HS-27A (cell line): ENCODE data around the gene PITPNM3.
A peak's percentile ranks its signal among the peaks of the same experiment; 100 is the strongest.

Experiments
- DNase-seq: peaks from one replicate; pipeline ENCODE4 v3.0.0-alpha.2; 2012; ENCODE audit warnings: low read depth, missing footprints

The PITPNM3 gene

DNA sequence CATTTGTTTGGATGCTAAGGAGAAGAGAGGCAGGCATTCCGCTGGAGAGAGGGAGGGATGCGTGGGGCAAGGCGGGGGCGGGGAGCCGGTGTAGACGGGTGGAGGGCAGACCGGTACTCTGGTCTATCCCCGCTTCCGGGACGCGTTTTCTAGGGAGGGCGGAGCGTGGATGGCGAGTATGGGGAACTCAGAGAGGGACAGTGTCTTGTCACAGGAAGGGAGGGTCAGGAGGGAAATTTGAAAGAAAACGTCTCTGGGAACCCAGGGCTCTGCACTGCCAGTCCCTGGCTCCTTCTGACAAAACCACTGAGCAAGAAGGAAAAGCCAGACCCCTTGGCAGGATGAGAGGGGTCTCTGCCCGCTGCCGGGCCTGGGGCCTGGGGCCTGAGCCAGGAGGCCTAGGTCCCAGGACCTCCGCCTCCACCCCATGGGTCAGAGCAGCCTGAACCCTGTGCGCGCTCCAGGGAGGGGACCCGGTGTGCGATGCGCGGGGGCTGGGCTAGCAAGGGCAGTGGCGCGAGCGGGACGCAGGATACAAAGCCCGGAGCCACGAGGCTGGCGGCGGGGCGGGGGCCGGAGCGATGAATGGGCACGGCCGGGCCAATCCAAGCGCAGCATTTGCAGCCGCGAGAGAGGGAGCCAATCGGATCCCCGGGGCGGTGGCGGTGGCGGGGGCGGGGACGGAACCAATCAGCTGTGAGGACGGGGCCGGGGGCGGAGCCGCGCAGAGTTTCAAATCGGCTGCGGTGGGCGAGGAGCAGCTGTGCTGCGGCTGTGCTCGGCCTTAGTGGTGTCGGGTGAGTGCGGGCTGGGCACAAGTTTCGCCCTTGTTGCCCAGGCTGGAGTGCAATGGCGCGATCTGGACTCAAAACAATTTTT lies 112.4 kb downstream of the PITPNM3 start, which contains the start of gene PIMREG:
Gene PIMREG, plus strand, starts transcription at position 764 of the 879 bp plus-strand sequence. CDS start 656 bp downstream, outside the sequence.
- peak; percentile 66 for DNase-seq

DNA sequence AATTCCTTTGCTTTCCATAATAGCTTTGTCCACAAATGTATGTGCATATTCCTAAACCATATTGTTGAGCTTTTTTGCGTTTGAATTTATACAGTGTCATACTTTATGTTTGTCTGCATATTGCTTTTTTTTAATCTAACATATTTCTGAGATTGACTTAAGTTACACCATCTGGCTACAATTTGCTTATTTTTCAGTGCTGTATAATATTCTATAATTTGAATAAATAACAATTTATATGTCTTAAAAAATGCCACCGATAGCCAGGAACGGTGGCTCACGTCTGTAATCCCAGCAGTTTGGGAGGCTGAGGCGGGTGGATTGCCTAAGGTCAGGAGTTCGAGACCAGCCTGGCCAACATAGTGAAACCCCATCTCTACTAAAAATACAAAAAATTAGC lies 113.6 kb downstream of the PITPNM3 start:
- no peak for DNase-seq

DNA sequence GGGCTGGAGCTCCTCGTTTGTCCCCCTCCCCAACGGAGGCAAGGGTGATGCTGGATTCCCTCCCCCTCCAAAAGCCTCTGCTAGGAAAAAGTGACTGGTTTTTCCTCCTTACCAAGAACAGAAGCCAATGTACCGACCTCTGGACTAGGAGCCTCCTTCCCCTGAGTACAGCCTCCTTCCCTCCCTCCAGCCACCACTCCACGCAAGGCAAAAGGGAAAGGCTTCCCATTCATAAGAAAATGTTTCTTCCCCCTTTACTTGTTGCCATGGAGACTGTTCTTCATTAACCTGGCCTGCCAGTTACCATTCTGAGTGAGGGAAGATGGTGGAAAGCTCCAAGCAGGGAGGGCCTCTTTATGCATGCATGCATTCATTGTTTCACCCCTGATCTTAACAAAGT lies 116.4 kb downstream of the PITPNM3 start:
- no peak for DNase-seq

DNA sequence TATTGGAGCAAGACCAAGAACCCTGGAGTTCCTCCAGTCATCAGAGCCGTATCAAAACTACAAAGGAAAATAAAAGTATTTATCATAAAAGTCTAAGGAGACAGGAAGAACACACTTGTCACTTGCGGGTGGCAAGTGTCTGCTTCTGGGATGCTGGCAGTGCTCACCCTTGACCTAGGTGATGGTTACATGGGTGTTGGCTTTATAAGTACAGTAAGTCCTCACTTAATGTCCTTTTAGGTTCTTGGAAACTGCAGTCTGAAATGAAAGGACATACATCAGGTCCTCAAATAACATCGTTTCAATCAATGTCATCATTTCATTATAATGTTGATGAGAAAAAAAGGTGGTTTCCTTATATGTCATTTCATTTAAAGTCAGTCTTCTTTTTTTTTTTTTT lies 118.4 kb downstream of the PITPNM3 start:
- DNase-seq = no peak

DNA sequence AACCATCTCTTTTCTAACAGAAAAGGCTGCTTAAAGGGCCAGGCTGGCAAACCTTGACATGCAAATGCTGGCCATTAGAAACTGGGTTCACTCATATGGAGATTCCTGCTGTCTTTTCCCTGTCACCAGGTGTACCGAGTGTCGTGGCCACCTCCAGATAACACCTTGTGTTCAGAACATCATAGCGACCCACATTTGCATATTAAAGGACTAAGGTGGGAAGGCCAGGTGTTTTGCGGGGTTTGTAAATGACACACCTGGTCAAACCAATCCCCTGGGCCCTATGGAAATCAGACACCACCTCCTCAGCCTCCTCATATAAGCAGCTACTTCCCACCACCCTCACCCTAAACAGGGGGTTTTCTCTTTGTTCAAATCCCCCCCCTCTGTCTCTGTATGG lies 118.9 kb downstream of the PITPNM3 start:
- DNase-seq = no peak

- no peak for DNase-seq
These were observed 120.4 kb downstream of the PITPNM3 start for GRCh38 chr17:6435968-6436367.

- no peak for DNase-seq
These were observed 121.3 kb downstream of the PITPNM3 start, which contains the start of gene AIPL1 for GRCh38 chr17:6435051-6435450. Gene AIPL1, minus strand, starts transcription at chr17:6435121. Its CDS starts 17 bp downstream, at chr17:6435104.

DNA sequence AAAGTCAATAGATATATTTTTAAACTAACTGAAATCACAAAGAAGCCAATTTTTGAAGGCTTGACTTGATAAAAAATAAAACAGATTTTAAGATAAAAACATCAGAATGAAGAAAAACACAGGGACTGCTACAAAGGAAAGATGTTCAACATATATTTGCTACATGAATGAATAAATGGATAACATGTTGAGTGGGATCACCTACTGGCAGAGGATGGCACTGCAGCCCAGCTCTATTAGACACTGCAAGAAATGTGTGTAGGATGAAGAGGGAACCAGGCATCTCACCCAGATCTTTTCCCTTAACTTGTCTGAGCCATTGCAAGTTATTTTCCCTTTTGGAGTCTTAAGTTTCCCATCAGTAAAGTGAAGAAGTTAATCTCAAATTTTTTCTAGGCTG lies 125.6 kb downstream of the PITPNM3 start:
- no peak for DNase-seq

- DNase-seq = no peak
These were observed 127.1 kb downstream of the PITPNM3 start for GRCh38 chr17:6429266-6429665.

DNA sequence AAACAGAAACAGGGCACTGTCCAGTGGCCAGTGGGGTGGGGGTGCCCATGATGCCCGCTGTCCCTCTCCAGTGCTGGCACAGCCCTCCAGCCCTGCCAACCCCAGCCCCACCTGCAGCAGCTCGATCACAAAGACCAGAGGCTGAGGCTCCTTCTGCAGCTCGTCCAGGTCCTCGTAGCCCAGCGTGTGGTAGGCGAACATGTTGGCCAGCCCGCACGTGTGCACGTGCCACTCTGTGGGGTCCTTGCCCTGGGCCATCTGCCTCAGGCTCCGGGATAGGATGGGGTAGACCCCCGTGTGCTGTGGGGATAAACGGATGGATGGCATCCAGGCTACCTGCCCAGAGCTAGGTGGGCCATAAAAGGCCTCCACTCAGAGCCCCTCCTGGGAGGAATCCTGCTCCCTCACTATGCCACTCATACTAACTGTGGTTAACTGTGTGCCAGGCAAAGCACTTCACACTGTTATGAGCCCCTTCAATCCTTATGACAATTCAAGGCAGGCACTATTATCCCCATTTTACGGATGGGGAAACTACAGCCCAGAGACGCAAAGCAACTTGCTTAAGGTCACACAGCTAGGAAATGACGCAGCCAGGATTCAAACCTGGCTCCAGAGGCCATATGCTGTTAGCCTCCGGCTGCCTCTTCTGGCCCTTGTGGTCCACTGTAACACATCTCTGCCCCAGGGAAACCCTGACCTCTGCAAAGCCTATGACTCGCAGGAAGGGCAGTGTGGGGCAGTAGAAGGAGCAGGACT lies 128.0 kb downstream of the PITPNM3 start:
- DNase-seq = no peak

DNA sequence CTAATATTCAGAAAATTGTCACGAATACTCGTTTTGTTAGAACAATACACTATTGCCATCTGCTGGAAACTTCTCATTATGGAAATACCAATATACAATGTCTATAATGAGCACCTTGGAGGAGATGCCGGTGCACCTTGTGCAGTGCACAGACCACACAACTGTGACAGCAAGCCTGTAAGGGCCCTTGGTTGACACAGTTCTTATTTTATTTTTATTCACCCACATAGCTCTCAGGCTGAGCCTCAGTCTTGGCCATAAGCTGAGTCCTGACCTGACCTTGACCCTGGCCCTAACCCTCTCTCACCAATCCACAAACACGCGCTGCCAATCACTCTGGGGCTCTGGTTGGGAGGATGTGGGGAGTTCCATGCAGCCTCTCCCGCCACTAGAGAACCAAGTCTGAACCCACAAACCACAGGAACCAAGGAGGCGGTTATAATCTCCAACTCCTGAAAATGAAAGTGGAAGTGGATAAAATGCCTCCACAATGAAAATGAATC lies 129.0 kb downstream of the PITPNM3 start:
- no peak for DNase-seq

DNA sequence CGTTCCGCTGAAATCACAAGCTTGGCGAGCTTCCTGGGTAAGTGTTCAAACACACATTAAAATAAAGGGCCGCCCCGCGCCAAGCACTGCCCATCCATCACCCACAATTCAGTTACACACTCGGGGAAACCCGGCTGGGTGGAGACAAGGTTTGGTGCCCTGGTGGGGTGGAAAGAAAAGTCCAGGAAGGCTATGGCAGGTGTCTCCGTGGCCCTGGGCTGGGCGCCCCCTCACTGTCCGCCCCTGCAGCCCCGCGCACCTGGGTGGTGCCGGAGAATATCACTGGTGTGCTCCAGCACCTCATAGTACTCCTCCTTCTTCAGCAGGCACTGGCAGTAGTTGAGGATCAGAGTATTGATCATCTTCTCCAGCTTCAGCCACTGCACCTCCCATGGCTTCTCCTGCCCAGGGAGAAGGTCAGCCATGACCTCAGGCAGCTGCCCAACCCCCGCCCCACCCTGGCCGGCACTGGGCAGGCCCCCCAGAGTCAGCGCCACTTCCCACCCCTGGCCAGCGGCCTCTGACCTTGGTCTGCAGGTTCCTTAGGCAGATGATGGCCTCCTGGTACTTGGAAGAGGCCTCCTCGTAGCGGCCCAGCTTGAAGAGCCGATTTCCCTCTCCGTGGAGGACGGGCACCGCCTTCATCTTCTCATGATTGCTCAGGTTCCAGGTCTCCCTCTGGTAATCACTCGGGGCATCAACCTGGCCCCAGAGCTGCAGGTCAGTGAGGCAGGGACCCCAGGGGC lies 129.8 kb downstream of the PITPNM3 start:
- DNase-seq = no peak

DNA sequence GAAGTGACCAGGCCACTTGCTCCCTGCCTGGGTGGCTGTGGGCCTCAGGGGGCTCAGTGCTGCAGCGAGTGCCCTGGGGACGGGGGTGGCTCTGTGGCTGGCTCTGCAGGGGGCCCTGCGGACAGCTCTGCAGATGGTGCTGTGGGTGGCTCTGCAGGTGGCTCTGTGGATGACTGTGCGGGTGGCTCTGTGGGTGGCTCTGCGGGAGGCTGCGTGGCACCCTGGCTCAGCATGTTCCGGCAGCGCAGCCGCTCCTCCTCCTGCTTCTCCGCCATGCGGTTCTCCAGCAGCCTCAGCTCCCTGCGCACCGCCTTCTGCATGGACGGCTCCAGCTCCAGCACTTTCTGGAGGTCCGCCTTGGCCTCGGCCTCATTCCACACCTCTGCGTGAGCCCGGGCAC lies 130.9 kb downstream of the PITPNM3 start:
- DNase-seq = no peak

GRCh38 chr17:6423931-6424330 lies 132.4 kb downstream of the PITPNM3 start:
- no peak for DNase-seq

- DNase-seq = no peak
These were observed 133.6 kb downstream of the PITPNM3 start for GRCh38 chr17:6422654-6423241.

DNA sequence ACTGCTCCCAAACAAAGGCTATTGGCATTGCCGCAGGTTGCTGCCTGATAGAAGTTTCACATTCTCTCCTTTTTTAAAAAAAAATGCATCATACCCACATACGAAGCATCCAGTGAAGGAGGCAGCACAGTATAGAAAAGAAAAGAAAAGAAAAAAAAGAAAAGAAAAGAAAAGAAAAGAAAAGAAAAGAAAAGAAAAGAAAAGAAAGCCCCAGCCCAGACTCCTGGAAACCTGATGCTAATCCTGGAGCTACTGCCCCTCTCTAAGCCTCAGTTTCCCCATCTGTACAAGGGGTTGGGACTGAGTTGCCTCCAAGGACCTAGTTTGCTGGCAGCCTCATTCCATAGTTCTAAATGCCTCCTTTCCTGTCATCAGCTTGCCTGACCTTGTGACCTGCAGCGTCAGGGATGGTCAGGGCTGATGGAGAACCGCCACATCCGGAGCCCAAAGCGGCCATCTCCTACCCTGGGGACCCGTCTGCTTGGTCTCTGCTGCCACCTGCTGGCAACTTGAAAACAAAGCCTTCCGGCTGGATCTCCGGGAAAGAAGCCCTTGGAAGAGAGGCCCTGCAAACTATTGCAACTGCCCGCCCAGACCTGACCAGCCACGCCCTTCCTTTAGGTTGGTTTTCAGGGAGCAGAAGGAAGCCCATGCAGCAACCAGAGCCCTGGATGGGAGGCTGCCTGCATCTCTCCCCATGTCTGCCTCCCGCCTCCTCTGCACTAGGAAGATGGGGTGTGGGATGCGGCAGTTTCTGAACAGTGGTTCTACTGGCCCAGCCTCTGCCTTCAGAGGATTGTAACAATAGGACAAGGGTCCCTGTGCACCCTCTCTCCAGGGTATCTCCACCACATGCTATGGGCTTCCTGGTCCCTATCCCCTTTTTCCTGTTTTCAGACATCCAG lies 134.4 kb downstream of the PITPNM3 start:
- no peak for DNase-seq

GRCh38 chr17:6420173-6420641 lies 136.1 kb downstream of the PITPNM3 start:
- no peak for DNase-seq

- no peak for DNase-seq
These were observed 140.7 kb downstream of the PITPNM3 start for GRCh38 chr17:6415616-6416015.

- no peak for DNase-seq
These were observed 143.3 kb downstream of the PITPNM3 start for GRCh38 chr17:6413065-6413464.

- DNase-seq = no peak
These were observed 147.6 kb downstream of the PITPNM3 start for GRCh38 chr17:6408735-6409134.

- no peak for DNase-seq
These were observed 148.1 kb downstream of the PITPNM3 start for GRCh38 chr17:6408276-6408675.
